Mammary epithelial cell (primary cell): ENCODE data around the gene PNPLA6.

Experiments used
- EZH2 ChIP-seq: IDR thresholded peaks from 2 replicates; pipeline ENCODE4 v1.6.1; 2012; ENCODE audit warnings: low read length, inconsistent platforms, borderline replicate concordance
- TF ChIP-seq, protein P1 (sequence below), 2 donors: IDR thresholded peaks in 1 of 2; conservative IDR thresholded peaks in 1 of 2; 2 replicates each; pipeline ENCODE4 v1.5.1; 2011 to 2012; ENCODE audit warnings: inconsistent platforms in 2 of 2, low read length in 2 of 2, mild to moderate bottlenecking in 2 of 2, control low read depth in 1 of 2, low read depth in 1 of 2; ENCODE audit not compliant: insufficient read depth in 1 of 2; ENCODE audit errors: extremely low read depth in 1 of 2

DNA sequence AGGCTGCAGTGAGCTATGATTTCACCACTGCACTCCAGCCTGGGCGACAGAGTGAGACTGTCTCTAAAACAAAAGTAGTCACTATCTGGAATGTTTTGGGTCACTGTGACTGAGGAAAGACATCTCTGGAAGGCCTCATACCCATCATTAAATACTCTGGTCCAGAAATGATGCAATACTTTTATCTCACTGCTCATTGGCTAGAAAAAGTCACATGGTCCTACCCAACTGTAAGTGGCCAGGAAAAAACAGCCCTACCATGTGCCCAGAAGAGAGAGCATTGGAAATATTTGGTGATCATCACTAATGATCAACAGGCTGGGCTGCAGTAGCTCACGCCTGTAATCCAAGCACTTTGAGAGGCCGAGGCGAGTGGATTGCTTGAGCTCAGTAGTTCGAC lies 29.8 kb downstream of the PNPLA6 start:
- TF ChIP-seq, protein P1, sequence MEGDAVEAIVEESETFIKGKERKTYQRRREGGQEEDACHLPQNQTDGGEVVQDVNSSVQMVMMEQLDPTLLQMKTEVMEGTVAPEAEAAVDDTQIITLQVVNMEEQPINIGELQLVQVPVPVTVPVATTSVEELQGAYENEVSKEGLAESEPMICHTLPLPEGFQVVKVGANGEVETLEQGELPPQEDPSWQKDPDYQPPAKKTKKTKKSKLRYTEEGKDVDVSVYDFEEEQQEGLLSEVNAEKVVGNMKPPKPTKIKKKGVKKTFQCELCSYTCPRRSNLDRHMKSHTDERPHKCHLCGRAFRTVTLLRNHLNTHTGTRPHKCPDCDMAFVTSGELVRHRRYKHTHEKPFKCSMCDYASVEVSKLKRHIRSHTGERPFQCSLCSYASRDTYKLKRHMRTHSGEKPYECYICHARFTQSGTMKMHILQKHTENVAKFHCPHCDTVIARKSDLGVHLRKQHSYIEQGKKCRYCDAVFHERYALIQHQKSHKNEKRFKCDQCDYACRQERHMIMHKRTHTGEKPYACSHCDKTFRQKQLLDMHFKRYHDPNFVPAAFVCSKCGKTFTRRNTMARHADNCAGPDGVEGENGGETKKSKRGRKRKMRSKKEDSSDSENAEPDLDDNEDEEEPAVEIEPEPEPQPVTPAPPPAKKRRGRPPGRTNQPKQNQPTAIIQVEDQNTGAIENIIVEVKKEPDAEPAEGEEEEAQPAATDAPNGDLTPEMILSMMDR (conservative IDR thresholded peaks at IDR 0.05 in 1 of 2, IDR thresholded peaks at IDR 0.05 in 1 of 2; ENCODE audit: extremely low read depth in 1 of 2, insufficient read depth in 1 of 2, low read depth in 1 of 2, low read length in 2 of 2) = no peak
- no peak for TF ChIP-seq EZH2
